Activated CD8-positive, alpha-beta memory T cell treated with anti-CD3 and anti-CD28 coated beads, Interleukin-2, amount 50 U/mL, for 4 hours (primary cell): ENCODE measurements around the gene GRM5.

Experiments
- DNase-seq: peaks from one replicate; pipeline ENCODE4 v3.0.0-alpha.2; 2020

The GRM5 gene

DNA sequence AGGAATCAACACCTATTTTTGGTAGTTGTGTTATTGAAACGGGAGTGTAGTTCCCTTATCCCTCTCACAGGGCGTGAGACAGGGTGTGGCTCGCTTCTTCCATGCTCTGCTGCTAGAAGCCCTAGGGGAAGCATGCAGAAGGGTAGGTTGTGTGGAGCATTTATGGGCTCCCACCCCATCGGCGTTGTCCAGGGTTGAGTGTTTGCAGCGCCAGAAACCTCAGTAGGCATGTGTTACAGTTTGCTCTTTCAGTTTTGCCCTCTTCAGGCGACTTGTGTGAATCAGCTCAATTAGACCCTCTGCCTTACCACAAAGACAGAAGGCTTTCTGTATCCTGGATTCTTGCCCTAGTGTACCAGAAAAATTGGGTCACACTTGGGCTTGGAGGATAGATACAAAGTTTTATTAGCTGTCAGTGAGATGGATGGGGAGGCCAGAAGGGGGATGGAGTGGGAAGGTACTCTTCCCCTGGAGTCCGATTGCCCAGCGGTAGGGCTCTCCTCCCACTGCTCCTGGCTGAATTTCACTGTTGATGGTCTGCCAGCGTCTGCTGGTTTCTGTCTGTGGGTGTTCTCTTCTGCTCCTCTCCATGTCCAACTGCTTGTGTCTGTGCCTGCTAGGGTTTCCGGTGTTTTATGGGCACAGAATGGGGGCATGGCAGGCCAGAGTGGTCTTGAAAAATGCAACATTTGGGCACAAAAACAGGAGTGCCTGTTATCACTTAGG is 369.9 kb downstream of the GRM5 start:
- DNase-seq: no peak

DNA sequence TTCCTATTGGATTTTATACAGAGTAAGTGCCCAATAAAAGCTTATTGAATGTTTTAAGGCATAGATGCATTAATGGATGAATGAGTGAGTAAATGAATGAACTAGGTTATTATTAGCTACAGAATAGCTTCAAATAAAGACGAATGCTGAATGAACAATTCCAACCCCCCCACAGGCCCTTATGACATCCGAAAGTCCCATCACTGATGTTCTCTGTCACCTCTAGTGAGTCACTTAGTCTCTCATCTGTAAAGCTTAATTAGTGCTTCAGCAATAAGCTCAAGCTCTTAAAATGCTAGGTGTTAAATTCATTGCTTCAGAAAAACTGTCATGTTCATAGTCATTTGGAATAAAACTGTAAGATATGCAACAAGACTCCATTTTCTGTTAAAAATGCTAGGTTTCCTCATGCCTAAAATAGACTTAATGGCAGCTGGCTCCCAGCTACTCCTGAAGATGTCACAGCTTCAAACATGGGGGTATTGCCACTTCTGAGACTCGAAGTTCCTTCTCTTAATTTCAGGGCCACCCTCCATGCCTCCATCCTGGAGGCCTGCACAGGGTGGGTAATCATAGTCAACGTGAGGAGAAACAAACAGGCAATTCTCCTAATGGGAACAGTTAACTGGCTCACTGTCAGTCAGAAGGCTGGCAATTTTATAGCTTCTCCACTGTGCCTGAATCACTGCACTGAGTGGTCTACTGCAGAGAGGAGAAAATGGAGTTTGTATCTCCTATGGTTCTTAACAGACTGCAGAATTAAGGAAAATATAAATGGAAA is 373.3 kb downstream of the GRM5 start:
- DNase-seq: no peak

DNA sequence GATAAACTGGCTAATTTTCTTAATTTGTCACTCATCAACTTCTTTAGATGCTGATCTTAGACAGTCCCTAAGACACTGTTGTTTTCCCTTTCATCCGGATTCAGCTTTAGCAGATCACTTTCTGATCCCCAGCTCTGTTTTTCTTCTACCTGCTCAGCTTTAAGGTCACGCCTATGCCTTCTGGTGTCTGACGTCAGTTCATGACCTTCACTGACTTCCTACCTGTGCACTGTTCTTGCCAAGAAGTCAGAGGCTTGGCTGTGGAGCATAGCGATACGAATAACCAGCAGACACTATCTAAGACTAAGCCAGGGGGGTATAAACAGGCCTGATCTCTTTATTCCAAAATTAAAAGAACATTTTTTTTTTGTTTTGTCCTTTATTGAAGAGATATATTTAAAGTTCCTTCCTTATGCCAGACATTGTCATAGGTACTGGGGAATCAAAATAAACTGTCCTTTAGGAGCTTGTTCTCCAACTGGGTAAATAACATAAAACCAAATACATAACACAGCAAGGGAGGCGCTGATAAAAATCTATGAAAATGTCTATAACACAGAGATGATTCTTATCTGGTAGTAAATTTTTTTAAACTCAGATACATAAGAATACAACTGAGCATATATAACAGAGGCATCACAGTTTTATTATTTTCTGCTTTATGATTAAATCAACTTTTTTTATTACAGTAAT is 376.1 kb downstream of the GRM5 start:
- no peak for DNase-seq

DNA sequence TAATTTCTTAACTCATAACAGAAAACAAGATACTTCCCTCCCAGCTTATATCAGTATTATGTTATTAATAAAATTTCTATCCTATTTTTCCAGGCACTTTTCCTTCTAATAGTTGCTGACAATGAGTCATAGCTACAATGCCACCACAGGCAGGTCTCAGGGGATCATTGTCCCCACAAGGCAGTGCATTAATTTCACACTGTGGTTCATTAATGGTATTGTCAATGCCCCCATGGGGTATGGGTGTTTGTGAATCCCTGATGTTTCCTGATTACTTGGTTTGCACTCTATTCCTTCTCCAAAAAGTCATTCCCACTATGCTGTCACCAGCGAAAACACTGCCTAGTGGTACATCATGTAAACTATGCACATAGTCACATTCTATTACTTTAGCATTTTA is 382.8 kb downstream of the GRM5 start:
- no peak for DNase-seq

- DNase-seq: no peak
Observed at GRCh38 chr11:88680806-88681205, 385.0 kb downstream of the GRM5 start.

DNA sequence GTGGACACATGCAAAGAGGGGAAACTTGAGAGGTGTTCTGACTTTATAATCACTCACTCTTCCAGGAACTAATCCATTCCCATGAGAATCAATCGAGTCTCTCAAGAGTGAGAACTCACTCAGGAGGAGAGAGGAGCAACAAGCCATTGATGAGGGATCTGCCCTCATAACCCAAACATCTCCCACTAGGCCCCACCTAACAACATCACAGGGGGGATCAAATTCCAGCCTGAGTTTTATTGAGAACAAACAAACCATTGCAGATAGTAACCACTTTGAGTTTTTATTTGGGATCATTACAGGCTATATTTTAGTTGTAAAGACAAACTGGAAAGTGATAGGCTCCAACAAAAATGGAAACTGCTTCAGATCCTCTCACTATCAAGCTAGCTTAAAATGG is 399.4 kb downstream of the GRM5 start:
- no peak for DNase-seq

- no peak for DNase-seq
Observed at GRCh38 chr11:88657076-88657738, 408.6 kb downstream of the GRM5 start.

DNA sequence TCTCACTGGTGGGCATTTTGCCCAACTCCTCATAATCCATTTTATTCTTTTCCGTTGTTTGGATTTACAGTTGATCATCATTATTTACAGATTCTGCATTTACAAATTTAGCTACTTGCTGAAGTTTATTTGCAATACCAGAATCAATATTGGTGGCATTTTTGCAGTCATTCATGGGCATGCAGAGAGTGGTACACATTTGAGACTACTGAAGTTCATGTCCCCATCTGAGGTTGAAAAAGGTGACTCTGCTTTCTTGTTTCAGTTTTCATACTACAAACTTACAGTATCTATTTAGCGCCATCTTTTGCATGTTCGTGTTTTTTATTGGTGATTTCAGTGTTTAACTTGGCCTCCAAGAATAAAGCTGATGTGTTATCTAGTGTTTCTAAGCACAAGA is 409.5 kb downstream of the GRM5 start:
- DNase-seq: no peak

- no peak for DNase-seq
Observed at GRCh38 chr11:88655656-88656055, 410.1 kb downstream of the GRM5 start.

- DNase-seq: no peak
Observed at GRCh38 chr11:88655196-88655595, 410.6 kb downstream of the GRM5 start.

DNA sequence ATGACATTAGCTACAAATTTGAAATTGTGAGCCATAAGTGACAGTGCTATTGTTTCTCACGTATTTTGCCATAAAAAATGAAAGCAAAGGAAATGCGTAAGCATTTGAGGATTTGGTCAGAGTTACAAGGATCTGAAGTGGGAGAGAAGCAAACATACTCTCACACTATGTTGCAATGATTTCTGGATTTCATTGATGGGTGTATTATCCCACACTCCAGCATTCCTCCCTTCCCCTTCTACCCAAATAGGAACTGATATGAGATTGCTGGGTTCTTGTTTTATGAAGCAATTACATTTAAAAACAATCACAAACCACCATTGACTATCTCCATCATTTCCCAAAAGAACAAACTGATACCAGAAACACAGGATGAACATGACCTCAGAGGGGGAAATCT is 414.2 kb downstream of the GRM5 start:
- DNase-seq: no peak

DNA sequence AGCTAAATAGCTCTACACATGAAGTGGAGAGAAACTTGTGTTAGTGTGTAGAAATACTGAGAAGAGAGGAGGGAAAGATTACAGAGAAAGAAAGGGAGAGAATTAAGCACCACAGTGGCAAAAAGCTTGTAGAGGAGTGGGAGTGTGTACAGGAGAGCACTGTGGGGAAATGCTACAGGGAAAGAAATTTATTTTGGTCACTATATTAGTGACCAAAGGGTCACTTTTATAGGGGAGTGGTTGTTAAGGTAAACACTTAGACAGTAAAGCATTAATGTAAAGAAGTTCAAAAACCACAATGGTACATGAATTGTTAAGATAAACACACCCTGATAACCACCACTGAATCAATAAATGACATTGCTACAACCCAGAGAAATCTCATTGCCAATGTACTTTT is 421.1 kb downstream of the GRM5 start:
- no peak for DNase-seq

DNA sequence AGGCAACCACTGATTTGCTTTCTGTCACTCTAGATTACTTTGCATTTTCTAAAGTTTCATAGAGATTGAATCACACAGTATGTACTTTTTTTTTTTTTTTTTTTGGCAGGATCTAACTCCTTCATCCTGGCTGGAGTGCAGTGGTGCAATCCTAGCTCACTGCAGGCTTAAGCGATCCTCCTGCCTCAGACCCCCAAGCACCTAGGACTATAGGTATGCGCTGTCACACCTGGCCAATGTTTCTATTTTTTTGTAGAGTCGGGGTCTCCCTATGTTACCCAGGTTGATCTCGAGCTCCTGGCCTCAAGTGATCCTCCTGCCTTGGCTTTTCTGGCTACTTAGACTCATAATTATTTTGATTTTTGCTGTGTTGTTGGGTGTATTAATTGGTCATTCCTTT is 433.6 kb downstream of the GRM5 start:
- DNase-seq: no peak

DNA sequence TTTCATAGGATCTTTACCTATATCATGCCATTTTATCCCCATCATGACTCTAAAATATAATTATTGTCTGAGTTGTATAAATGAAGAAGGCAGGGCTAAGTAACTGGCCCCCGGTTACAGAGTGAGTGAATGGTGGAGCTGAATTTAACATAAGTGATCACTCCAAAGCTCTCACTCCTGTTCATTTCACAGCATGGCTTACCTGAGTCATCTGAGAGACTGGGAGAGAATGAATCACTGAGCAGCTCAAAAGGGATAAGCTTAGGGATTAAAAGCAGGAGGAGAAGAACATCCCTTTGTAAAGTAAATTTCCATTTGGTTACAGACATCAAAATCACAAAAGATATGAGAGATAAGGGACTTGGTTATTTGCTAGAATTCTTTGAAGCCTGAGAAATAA is 434.3 kb downstream of the GRM5 start:
- DNase-seq: no peak

- no peak for DNase-seq
Observed at GRCh38 chr11:88629496-88629895, 436.3 kb downstream of the GRM5 start.

DNA sequence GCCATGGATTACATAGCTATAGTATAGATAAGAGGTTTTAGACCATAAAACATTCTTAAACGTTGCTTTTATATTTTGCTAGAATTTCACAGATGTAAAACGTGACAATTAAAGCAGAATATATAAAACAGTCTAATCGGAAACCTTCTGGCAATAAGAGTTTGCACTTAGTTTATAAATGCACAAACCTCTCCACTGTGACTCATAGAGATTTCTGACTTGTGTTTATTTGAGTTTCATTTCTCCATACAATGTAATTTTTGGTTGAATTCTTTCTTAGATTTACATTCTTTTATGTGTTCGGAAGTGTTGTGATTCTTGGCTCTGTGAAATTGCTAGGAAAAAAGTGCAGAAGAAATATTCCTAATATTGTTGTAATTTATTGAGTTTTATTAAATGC is 439.6 kb downstream of the GRM5 start:
- no peak for DNase-seq

GRCh38 chr11:88623531-88623930 is 442.3 kb downstream of the GRM5 start:
- no peak for DNase-seq

GRCh38 chr11:88620568-88621130 is 445.1 kb downstream of the GRM5 start:
- no peak for DNase-seq

DNA sequence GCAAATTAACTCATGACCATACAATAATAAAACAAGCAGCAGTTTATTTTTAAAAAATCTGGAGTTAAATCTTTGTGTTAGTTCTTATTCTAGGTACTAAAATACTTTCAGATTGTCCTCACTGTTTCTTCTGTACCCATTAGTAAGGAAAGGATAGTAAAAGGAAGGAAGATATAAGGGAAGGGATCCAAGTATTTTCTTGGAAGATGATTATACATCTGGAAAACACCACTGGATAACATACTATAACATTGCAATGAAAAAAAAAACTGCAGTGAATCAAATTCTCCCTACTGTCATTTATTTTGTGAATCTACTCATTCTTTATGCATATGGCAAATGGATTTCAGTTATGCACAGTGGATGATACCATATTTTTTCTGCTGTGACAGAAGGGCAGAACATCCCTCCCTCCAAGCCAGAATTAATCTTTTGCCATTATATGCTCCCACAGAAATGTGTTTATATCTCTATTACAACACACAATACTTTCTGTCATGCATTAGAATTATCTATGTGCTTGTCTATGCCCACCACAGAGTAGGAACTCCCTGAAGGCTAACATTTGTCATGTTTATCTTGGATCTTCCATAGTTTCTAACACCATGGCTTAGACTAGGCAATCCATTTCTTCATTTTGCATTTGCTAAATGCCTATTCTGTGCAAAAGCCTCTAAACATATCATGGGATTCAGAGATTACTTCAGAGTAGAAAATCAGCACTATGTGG is 446.0 kb downstream of the GRM5 start:
- no peak for DNase-seq

GRCh38 chr11:88619071-88619425 is 446.7 kb downstream of the GRM5 start:
- DNase-seq: no peak

DNA sequence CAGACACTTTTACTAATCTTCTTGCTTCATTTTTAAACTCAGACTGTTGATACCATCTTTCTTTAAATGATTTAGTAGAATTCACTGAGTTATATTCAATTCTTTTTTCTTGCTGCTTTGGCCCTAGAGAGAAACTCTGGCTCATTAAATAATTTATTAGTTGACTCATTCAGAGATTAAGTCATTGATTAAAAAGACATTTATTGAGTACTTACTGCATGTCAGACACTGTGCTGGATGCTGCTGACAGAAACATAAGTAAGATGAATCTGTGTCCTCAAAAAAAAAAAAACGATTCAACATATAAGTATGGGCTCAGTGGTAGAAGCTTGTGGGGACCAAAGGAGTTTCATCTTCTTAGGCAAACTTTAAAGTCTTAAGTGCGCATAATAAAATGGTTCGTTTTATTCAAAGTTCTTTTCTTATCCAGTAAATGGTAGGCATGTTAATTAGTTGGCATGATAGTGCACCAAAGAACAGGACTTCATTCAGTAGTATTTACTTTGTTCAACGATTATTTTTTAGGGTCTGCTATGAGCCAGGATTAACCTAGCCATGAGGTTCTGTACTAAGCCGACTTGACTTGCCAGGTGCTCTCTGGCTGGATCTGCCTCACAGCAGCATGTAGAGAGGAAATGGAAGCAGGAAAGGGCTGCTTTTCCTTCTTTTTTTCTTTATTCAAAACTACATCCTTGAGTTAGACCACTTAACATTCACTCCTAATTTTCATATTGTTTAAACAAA is 447.3 kb downstream of the GRM5 start:
- no peak for DNase-seq

DNA sequence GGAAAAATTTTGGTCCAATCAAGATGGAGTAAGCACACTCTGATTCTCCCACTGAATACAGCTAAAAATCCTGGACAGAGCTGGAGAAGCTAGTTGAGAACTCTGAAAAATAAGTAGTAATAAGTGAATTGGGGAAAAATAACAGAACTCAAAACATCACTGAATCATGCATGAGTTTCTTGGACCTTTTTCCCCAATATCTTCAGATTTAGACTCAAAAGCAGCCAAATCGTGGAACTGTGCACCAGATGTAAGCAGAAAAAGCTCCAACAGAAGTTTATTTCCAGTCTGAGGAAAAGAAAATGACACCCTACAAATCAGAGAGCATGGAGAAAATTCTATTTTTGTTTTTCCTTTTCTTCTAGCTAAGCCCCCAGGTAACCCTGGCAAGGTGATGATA is 448.6 kb downstream of the GRM5 start:
- no peak for DNase-seq
